Measurements from ENCODE around the gene RAB4B. TPM values are rescaled to one million over a fixed set of nuclear protein-coding genes. Genes with fewer than 3 reads are reported as not detected.

The RAB4B gene
- total and polyA plus RNA-seq, 2 of the 13 experiments (the other 11 are each of a cell fraction or from before 2014, with no cell fraction given), result 3.3 to 5.4 TPM

GRCh38 chr19:40827386-40828247 is 49.6 kb downstream of the RAB4B start:
- TSS peak; percentile 47 for BruUV-seq (replicated peaks)
- no peak for TF ChIP-seq LRRFIP1 (CRISPR knock-in tag; conservative IDR thresholded peaks at IDR 0.05)
- TF ChIP-seq, protein P1, sequence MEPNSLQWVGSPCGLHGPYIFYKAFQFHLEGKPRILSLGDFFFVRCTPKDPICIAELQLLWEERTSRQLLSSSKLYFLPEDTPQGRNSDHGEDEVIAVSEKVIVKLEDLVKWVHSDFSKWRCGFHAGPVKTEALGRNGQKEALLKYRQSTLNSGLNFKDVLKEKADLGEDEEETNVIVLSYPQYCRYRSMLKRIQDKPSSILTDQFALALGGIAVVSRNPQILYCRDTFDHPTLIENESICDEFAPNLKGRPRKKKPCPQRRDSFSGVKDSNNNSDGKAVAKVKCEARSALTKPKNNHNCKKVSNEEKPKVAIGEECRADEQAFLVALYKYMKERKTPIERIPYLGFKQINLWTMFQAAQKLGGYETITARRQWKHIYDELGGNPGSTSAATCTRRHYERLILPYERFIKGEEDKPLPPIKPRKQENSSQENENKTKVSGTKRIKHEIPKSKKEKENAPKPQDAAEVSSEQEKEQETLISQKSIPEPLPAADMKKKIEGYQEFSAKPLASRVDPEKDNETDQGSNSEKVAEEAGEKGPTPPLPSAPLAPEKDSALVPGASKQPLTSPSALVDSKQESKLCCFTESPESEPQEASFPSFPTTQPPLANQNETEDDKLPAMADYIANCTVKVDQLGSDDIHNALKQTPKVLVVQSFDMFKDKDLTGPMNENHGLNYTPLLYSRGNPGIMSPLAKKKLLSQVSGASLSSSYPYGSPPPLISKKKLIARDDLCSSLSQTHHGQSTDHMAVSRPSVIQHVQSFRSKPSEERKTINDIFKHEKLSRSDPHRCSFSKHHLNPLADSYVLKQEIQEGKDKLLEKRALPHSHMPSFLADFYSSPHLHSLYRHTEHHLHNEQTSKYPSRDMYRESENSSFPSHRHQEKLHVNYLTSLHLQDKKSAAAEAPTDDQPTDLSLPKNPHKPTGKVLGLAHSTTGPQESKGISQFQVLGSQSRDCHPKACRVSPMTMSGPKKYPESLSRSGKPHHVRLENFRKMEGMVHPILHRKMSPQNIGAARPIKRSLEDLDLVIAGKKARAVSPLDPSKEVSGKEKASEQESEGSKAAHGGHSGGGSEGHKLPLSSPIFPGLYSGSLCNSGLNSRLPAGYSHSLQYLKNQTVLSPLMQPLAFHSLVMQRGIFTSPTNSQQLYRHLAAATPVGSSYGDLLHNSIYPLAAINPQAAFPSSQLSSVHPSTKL (CRISPR knock-in tag; IDR thresholded peaks at IDR 0.05), result no peak
- TF ChIP-seq KDM1A (CRISPR knock-in tag; IDR thresholded peaks at IDR 0.05), result 0 out of 2 replicates have a peak, but pooled peaks have one; percentile 50
- TF ChIP-seq ZKSCAN8 (CRISPR knock-in tag; IDR thresholded peaks at IDR 0.05; ENCODE audit: borderline replicate concordance), result no peak
- no peak for TF ChIP-seq FOXM1 (CRISPR knock-in tag; IDR thresholded peaks at IDR 0.05)
- no peak for TF ChIP-seq ZFP36 (IDR thresholded peaks at IDR 0.05; ENCODE audit: borderline replicate concordance, low read depth, low read length, partially characterized antibody)
- no peak for TF ChIP-seq ZNF746 (CRISPR knock-in tag; IDR thresholded peaks at IDR 0.05)
- peak; percentile 92 for TF ChIP-seq ZNF629 (CRISPR knock-in tag; conservative IDR thresholded peaks at IDR 0.05)
- in situ Hi-C loops (cut with HindIII; ENCODE audit: extremely low pct_ligation_motif_present, low pct_unique_long_range_greater_than_20kb), result no loop called here
- no peak overlapping the region for H3K4me2 ChIP-seq (ENCODE audit: low read depth, low read length)
- H3K36me3 ChIP-seq (replicated peaks in 1 of 2; ENCODE audit: control insufficient read depth in 1 of 2, insufficient read depth in 2 of 2, low read length in 2 of 2), result no peaks in the 10 kb centered on the region
- H4K20me1 ChIP-seq (ENCODE audit: insufficient read depth, low read length), result no peaks in the 10 kb centered on the region
- no peaks in the 10 kb centered on the region for H3K9me3 ChIP-seq (ENCODE audit: low read length)
- no peak for FAIRE-seq
- H3K79me2 ChIP-seq (ENCODE audit: insufficient read depth, low read length), result no peaks in the 10 kb centered on the region
- ATAC-seq, result no peak
- intact Hi-C loops (cut with micrococcal nuclease; ENCODE audit: unreplicated experiment), result no loop called here
- no peak overlapping the region for H2AFZ ChIP-seq (ENCODE audit: low read length)
- H3K27ac ChIP-seq (ENCODE audit: extremely low read length, insufficient read depth, low read length), result no peak overlapping the region
- POLR2A ChIA-PET, result no interaction called here
- H3K9ac ChIP-seq (ENCODE audit: insufficient read depth, low read depth, low read length), result no peak overlapping the region
- WGBS (ENCODE audit: low lambda C conversion rate), result 92% methylated on average over 21 of the region's 22 CpGs
- H3K4me1 ChIP-seq (ENCODE audit: insufficient read depth, low read length), result peaks cover 37% of the 10 kb centered on the region
- H3K27me3 ChIP-seq (ENCODE audit: control insufficient read depth in 1 of 2, insufficient read depth in 2 of 2, low read length in 2 of 2), result no peaks in the 10 kb centered on the region
- no peak overlapping the region for H3K4me3 ChIP-seq (replicated peaks in 1 of 3; ENCODE audit: insufficient read depth in 1 of 3, low read depth in 2 of 3, low read length in 3 of 3)
- CTCF ChIA-PET (ENCODE audit: low intra/inter-chr PET ratio, low total read pairs), result no interaction called here
- no peak for DNase-seq (ENCODE audit: low spot score)
